Gastrocnemius medialis (tissue), 4 donors: Measurements from ENCODE around the gene AHRR. TPM values are rescaled to one million over a fixed set of nuclear protein-coding genes. Genes with fewer than 3 reads are reported as not detected.
"Not testable (repeated sequence)": the region's sequence is repeated elsewhere in the genome, so short reads cannot be mapped to it uniquely, and the experiment has no call there.

Source experiments
- ATAC-seq, 2 donors: fragments of 150-250 bp; one replicate each; pipeline ENCODE4 v1.9.1; 2016
- DNase-seq, 2 donors: peaks; one replicate each; pipeline ENCODE4 v3.0.0-alpha.2; 2019
- H3K27ac ChIP-seq, 4 donors: fragments of 200-600 bp; sonication (generic); 1 replicate in 1 of 4; 2 replicates in 3 of 4; pipeline ENCODE4 v1.5.1; 2016 to 2018; ENCODE audit warnings: mild to moderate bottlenecking in 2 of 4, moderate library complexity in 1 of 4
- H3K27me3 ChIP-seq, 3 donors: fragments of 200-600 bp; sonication (generic) in 2 of 3; 1 replicate in 1 of 3; 2 replicates in 2 of 3; pipeline versions ENCODE4 v1.5.1 to v1.6.0; 2016 to 2019; ENCODE audit warnings: mild to moderate bottlenecking in 1 of 3, moderate library complexity in 1 of 3
- H3K36me3 ChIP-seq, 2 donors: fragments of 200-600 bp; sonication (generic) in 1 of 2; one replicate each; pipeline ENCODE4 v1.5.1; 2017 to 2018
- H3K4me1 ChIP-seq, 2 donors: fragments of 200-600 bp; sonication (generic) in 1 of 2; one replicate each; pipeline ENCODE4 v1.5.1; 2016 to 2017; ENCODE audit warnings: mild to moderate bottlenecking in 2 of 2
- H3K4me3 ChIP-seq, 4 donors: fragments of 200-600 bp; sonication (generic) in 3 of 4; 1 replicate in 1 of 4; 2 replicates in 3 of 4; pipeline ENCODE4 v1.5.1; 2016 to 2019; ENCODE audit warnings: mild to moderate bottlenecking in 2 of 4
- H3K9me3 ChIP-seq, 3 donors: fragments of 200-600 bp; sonication (generic) in 2 of 3; 1 replicate in 1 of 3; 2 replicates in 2 of 3; pipeline ENCODE4 v1.5.1; 2016 to 2019
- POLR2A ChIP-seq, 2 donors: fragments of 450-650 bp; IDR thresholded peaks; one replicate each; pipeline ENCODE4 v1.6.1; 2017; ENCODE audit warnings: antibody characterized with exemption in 2 of 2, mild to moderate bottlenecking in 2 of 2, moderate library complexity in 2 of 2
- in situ Hi-C, 4 donors: fragments of 200-750 bp; cut with MboI; loops; one replicate each; pipeline versions ENCODE4 v1.15.0 to v1.8.0; 2017; ENCODE audit warnings: low sequenced_read_pairs in 4 of 4
- intact Hi-C: fragments of 100-400 bp; cut with DNase I; formaldehyde crosslinking; loops from one replicate; pipeline ENCODE4 v1.15.1; 2023; ENCODE audit warnings: low total_unique reads
- total RNA-seq, 4 donors: library from RNA; depleted of rRNA; stranded (reverse); fragments of >200 nt; gene quantifications; one replicate each; pipeline versions ENCODE4 v1.1.0 to v1.2.3, GENCODE V29; 2016
- TF ChIP-seq, protein P1 (sequence below), 5 experiments: fragments of 450-650 bp in 3 of 5; fragments of 200-600 bp in 2 of 5; sonication (generic) in 2 of 5; IDR thresholded peaks in 4 of 5; conservative IDR thresholded peaks in 1 of 5; 1 replicate in 4 of 5; 2 replicates in 1 of 5; pipeline ENCODE4 v1.5.1; 2016 to 2019; ENCODE audit warnings: antibody characterized with exemption in 5 of 5, mild to moderate bottlenecking in 3 of 5, moderate library complexity in 3 of 5

AHRR gene
- total RNA-seq, 4 donors from 2014 or later = 0.05 to 1.3 (median 0.18) TPM; not detected in 1

DNA sequence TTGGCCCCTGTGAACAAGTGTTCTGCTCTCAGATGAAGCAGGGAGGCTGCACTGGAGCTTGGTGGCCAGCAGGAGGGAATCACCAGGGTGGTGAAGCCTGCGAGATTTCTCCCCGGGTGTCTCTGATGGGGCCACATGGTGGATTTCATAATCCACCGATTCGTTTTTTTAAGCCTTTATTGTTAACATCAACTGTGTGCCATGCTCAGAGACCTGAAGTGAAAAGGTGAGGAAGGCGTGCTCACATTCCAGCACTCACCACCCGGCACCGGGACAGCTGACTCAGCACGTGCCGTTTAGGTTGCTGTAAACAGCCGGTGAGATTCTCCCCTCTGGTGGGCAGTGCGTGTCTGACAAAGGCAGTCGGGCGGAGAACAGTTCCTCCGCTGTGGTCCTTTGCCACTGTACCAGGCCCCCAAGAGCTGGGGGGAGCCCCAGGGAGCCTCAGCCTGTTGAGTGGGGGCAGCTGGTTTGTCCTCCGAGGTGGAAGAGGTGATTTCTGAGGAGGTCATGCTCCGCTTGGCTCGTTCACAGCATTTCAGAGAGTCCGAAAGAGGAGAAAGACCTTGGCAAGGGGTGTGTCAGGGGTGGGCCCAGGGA lies 12.7 kb upstream of the AHRR start:
- Histone ChIP-seq H3K4me3 (no peak overlapping the region), H3K36me3 (peaks cover 0 to 19% of the 10 kb centered on the region in 2 donors), H3K9me3 (no peaks in the 10 kb centered on the region), H3K4me1 (no peaks in the 10 kb centered on the region), H3K27ac (no peak overlapping the region), H3K27me3 (no peaks in the 10 kb centered on the region)
- intact Hi-C loops (no loop called here), in situ Hi-C loops (no loop called here)
- TF ChIP-seq, protein P1, sequence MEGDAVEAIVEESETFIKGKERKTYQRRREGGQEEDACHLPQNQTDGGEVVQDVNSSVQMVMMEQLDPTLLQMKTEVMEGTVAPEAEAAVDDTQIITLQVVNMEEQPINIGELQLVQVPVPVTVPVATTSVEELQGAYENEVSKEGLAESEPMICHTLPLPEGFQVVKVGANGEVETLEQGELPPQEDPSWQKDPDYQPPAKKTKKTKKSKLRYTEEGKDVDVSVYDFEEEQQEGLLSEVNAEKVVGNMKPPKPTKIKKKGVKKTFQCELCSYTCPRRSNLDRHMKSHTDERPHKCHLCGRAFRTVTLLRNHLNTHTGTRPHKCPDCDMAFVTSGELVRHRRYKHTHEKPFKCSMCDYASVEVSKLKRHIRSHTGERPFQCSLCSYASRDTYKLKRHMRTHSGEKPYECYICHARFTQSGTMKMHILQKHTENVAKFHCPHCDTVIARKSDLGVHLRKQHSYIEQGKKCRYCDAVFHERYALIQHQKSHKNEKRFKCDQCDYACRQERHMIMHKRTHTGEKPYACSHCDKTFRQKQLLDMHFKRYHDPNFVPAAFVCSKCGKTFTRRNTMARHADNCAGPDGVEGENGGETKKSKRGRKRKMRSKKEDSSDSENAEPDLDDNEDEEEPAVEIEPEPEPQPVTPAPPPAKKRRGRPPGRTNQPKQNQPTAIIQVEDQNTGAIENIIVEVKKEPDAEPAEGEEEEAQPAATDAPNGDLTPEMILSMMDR (IDR thresholded peaks at IDR 0.05 in 4 of 5, conservative IDR thresholded peaks at IDR 0.05 in 1 of 5) = no peak
- no peak for TF ChIP-seq POLR2A (IDR thresholded peaks at IDR 0.05)
- ATAC-seq = peak in 1 of 2 donors; percentile 21
- no peak for DNase-seq

DNA sequence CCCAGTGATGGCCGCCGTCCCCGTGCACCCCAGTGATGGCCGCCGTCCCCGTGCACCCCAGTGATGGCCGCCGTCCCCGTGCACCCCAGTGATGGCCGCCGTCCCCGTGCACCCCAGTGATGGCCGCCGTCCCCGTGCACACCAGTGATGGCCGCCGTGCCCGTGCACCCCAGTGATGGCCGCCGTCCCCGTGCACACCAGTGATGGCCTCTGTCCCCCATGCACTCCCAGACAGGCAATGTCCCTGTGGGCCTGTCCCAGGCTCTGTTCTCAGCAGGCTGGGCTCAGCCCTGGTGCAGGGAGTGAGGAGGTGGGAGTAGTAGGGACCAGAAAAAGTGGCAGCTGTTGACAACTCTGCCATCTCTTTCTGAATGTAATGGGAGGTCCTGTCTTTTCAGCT lies 11.7 kb upstream of the AHRR start:
- ATAC-seq, H3K9me3 ChIP-seq, H3K4me3 ChIP-seq, H3K27me3 ChIP-seq, intact Hi-C loops, DNase-seq, in situ Hi-C loops, H3K27ac ChIP-seq, H3K4me1 ChIP-seq: not testable (repeated sequence)
- peaks cover 0 to 28% of the 10 kb centered on the region in 2 donors for H3K36me3 ChIP-seq

DNA sequence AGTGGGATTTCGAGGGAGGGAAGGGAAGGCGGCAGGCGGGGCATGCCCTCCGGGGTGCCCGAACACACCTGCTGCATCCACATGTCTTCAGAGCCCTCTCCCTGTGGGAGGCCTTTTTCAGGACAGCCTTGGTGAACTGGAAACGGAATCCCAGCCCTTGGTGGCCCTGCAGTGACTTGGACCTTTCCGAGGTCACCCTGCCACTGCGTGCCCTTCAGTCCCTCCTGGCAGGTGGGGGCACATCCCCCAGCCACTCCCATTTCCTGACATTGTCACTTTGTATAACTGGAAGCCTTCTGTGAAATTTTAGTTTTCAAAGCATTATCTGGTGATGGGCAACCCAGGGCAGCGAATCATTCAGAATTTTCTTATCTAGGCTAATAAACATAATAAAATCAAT lies 11.0 kb upstream of the AHRR start:
- Histone ChIP-seq H3K27ac (no peak overlapping the region), H3K27me3 (no peaks in the 10 kb centered on the region), H3K9me3 (no peaks in the 10 kb centered on the region), H3K4me1 (no peaks in the 10 kb centered on the region), H3K36me3 (peaks cover 0 to 35% of the 10 kb centered on the region in 2 donors), H3K4me3 (no peak overlapping the region)
- intact Hi-C loops = no loop called here
- DNase-seq = no peak
- ATAC-seq = no peak
- TF ChIP-seq POLR2A (IDR thresholded peaks at IDR 0.05) = no peak
- TF ChIP-seq, protein P1 (IDR thresholded peaks at IDR 0.05 in 4 of 5, conservative IDR thresholded peaks at IDR 0.05 in 1 of 5) = no peak
- in situ Hi-C loops = no loop called here

DNA sequence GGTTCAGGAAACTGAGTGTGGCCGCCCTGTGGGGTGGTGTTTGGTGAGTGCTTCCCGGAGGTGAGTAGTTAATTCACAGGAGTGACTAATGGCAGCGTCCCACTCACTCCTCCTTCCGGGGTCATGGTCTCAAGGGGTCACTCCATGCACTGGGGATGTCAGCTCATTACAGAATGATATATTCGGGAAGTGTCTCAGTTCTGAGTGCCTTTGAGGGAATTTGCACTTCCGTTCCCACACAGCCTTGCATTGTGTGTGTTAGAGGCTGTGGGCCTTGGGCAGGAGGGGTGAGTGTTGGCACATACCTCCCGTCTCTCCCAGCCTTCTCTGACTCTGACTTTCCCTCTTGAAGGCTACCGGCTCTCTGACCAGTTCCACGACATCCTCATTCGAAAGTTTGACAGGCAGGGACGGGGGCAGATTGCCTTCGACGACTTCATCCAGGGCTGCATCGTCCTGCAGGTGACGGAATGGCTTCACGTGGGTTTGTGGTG lies 10.5 kb upstream of the AHRR start:
- Histone ChIP-seq H3K4me1 (no peaks in the 10 kb centered on the region), H3K27me3 (no peaks in the 10 kb centered on the region), H3K4me3 (no peak overlapping the region), H3K9me3 (no peaks in the 10 kb centered on the region), H3K27ac (no peak overlapping the region), H3K36me3 (peaks cover 0 to 34% of the 10 kb centered on the region in 2 donors)
- in situ Hi-C loops = no loop called here
- intact Hi-C loops = no loop called here
- TF ChIP-seq, protein P1 (IDR thresholded peaks at IDR 0.05 in 4 of 5, conservative IDR thresholded peaks at IDR 0.05 in 1 of 5) = no peak
- TF ChIP-seq POLR2A (IDR thresholded peaks at IDR 0.05) = no peak
- DNase-seq = no peak
- ATAC-seq = no peak

DNA sequence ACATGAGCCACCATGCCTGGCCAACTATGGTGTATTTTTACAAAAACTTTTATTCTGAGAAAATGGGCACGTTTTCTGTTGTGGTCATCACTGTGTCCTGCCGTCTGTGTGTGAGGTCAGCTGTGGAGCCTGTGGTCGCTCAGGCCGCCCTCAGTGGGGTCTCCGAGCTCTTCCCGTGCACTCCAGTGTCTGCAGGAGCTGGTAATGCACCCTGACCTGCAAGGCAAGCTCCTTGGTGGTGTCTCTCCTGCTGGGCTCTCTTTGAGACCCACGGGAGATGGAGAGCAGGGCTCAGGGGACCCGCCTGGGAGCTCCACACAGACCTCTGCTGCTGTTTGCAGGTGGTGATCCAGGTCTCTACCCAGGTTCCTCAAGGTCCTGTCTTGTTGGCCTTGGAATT lies 9.6 kb upstream of the AHRR start:
- intact Hi-C loops = no loop called here

More for the DNA sequence above, 9.6 kb upstream of the AHRR start:
- Histone ChIP-seq H3K4me3 (no peak overlapping the region), H3K36me3 (peaks cover 0 to 29% of the 10 kb centered on the region in 2 donors), H3K4me1 (no peaks in the 10 kb centered on the region), H3K9me3 (no peaks in the 10 kb centered on the region), H3K27ac (no peak overlapping the region), H3K27me3 (no peaks in the 10 kb centered on the region)
- in situ Hi-C loops = no loop called here
- no peak for DNase-seq
- TF ChIP-seq POLR2A (IDR thresholded peaks at IDR 0.05) = no peak
- TF ChIP-seq, protein P1 (IDR thresholded peaks at IDR 0.05 in 4 of 5, conservative IDR thresholded peaks at IDR 0.05 in 1 of 5) = no peak
- no peak for ATAC-seq
